Effector memory CD4-positive, alpha-beta T cell (primary cell): ENCODE measurements around the gene KAT8.

ENCODE experiments used
- DNase-seq, 3 donors: peaks; one replicate each; pipeline ENCODE4 v3.0.0-alpha.2; 2020
- H3K27ac ChIP-seq: 2 replicates; pipeline ENCODE4 v1.7.0; 2013; ENCODE audit warnings: mild to moderate bottlenecking, low read length, moderate library complexity; ENCODE audit not compliant: insufficient read depth, poor library complexity, severe bottlenecking
- H3K27me3 ChIP-seq: replicated peaks from 2 replicates; pipeline ENCODE4 v1.7.0; 2013; ENCODE audit warnings: mild to moderate bottlenecking, low read length; ENCODE audit not compliant: insufficient read depth, control insufficient read depth, poor library complexity, severe bottlenecking
- H3K36me3 ChIP-seq: 2 replicates; pipeline ENCODE4 v1.7.0; 2013; ENCODE audit warnings: mild to moderate bottlenecking, low read length, moderate library complexity; ENCODE audit not compliant: control insufficient read depth, insufficient read depth
- H3K4me1 ChIP-seq: 2 replicates; pipeline ENCODE4 v1.7.0; 2013; ENCODE audit warnings: low read length, mild to moderate bottlenecking; ENCODE audit not compliant: control insufficient read depth, insufficient read depth, poor library complexity, severe bottlenecking
- H3K4me3 ChIP-seq: 2 replicates; pipeline ENCODE4 v1.7.0; 2013; ENCODE audit warnings: low read length, low read depth, mild to moderate bottlenecking; ENCODE audit not compliant: insufficient read depth, poor library complexity, severe bottlenecking
- H3K9me3 ChIP-seq: 2 replicates; pipeline ENCODE4 v1.7.0; 2013; ENCODE audit warnings: mild to moderate bottlenecking, low read length, moderate library complexity; ENCODE audit not compliant: control insufficient read depth

KAT8 gene

DNA sequence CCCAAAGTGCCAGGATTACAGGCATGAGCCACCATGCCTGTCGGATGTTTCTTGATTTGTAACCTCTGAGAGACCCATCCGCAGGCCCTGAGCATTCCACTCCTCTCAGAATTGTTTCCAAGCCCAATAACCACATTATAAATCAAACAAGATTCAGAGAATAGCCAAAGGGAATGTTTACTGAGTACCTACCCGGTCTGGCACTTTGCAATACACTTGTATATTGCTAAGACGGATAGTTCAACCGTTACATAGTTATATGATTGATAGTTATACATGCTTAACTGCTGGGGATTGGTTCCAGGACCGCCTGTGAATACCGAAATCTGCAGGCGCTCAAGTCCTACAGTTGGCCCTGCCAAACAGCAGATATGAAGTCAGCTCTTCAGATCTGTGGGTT is 3.0 kb upstream of the KAT8 start:
- Histone ChIP-seq H3K4me1 (peaks cover 5% of the 10 kb centered on the region), H3K4me3 (no peak overlapping the region), H3K27me3 (no peaks in the 10 kb centered on the region), H3K27ac (no peak overlapping the region), H3K36me3 (peaks cover 20% of the 10 kb centered on the region), H3K9me3 (no peaks in the 10 kb centered on the region)
- no peak for DNase-seq

GRCh38 chr16:31118223-31119155 is 1.0 kb downstream of the KAT8 start:
- Histone ChIP-seq H3K27me3 (no peaks in the 10 kb centered on the region), H3K4me1 (peaks cover 5% of the 10 kb centered on the region), H3K4me3 (peak overlapping the region; percentile 62), H3K9me3 (no peaks in the 10 kb centered on the region), H3K27ac (peak overlapping the region; percentile 90), H3K36me3 (peaks cover 23% of the 10 kb centered on the region)
- no peak for DNase-seq

- no peaks in the 10 kb centered on the region for H3K27me3 ChIP-seq
- H3K4me3 ChIP-seq = no peak overlapping the region
- H3K4me1 ChIP-seq = peaks cover 5% of the 10 kb centered on the region
- H3K9me3 ChIP-seq = no peaks in the 10 kb centered on the region
- peaks cover 27% of the 10 kb centered on the region for H3K36me3 ChIP-seq
- DNase-seq = no peak
- no peak overlapping the region for H3K27ac ChIP-seq
Measured at GRCh38 chr16:31120129-31120528, 2.7 kb downstream of the KAT8 start.

DNA sequence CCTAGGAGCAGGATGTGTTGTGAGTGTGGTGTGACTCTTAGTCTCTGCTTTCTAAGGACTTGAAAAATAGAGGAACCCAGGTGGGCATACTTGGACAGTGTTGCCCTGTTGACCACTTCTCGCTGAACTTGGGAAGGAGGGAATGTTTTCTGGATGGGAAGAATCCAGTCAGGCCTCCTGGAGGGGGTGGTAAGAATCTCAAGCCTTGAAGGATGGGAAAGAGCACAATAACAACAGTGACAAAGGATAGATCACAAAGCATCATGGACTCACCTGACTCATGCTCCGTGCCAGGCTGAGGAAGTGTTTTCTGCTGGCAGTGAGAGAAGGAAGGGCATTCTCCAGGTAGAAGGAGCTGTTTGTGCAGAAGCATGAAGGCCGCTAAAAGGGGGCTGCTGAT is 8.4 kb downstream of the KAT8 start:
- no peaks in the 10 kb centered on the region for H3K4me1 ChIP-seq
- H3K36me3 ChIP-seq = peaks cover 34% of the 10 kb centered on the region
- H3K9me3 ChIP-seq = no peaks in the 10 kb centered on the region
- no peak overlapping the region for H3K4me3 ChIP-seq
- DNase-seq = no peak
- H3K27ac ChIP-seq = no peak overlapping the region
- no peaks in the 10 kb centered on the region for H3K27me3 ChIP-seq

GRCh38 chr16:31127182-31127581 is 9.7 kb downstream of the KAT8 start:
- no peaks in the 10 kb centered on the region for H3K9me3 ChIP-seq
- no peaks in the 10 kb centered on the region for H3K27me3 ChIP-seq
- no peak overlapping the region for H3K4me3 ChIP-seq
- H3K27ac ChIP-seq = no peak overlapping the region
- H3K36me3 ChIP-seq = peaks cover 40% of the 10 kb centered on the region
- DNase-seq = no peak
- H3K4me1 ChIP-seq = no peaks in the 10 kb centered on the region

- no peak overlapping the region for H3K27ac ChIP-seq
- DNase-seq = no peak
- H3K9me3 ChIP-seq = no peaks in the 10 kb centered on the region
- no peak overlapping the region for H3K4me3 ChIP-seq
- H3K4me1 ChIP-seq = no peaks in the 10 kb centered on the region
- H3K27me3 ChIP-seq = no peaks in the 10 kb centered on the region
- peaks cover 42% of the 10 kb centered on the region for H3K36me3 ChIP-seq
Measured at GRCh38 chr16:31128711-31129567, 11.5 kb downstream of the KAT8 start.

DNA sequence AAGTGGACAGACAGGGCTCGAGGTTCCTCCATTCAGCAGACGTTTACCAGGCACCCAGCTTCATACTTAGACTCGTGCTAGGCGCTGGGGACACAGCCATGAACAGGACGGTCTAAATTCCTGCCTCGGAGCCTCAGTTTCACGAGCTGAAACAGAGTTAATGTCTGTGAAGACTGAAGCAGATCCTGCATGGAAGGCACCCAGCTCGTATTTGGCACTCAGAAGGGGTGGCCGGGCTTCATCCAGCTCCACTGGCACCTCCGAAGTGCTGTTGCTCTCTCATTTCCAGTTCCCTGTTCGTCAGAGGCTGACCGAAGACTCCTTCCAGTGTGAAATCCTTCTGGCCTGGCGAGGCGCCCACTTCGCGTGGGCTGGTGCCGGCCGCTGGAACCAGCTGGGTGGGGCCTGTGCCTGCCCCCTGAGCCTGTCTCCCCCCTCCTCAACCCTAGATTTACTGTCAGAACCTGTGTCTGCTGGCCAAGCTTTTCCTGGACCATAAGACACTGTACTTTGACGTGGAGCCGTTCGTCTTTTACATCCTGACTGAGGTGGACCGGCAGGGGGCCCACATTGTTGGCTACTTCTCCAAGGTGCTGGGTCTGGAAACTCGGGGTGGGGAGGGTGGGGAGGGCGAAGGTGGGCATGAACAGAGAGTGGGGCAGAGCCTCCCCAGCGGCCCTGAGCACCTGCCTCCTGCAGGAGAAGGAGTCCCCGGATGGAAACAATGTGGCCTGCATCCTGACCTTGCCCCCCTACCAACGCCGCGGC is 12.3 kb downstream of the KAT8 start:
- Histone ChIP-seq H3K27ac (no peak overlapping the region), H3K4me3 (no peak overlapping the region), H3K27me3 (no peaks in the 10 kb centered on the region), H3K36me3 (peaks cover 38% of the 10 kb centered on the region), H3K4me1 (no peaks in the 10 kb centered on the region), H3K9me3 (no peaks in the 10 kb centered on the region)
- no peak for DNase-seq

DNA sequence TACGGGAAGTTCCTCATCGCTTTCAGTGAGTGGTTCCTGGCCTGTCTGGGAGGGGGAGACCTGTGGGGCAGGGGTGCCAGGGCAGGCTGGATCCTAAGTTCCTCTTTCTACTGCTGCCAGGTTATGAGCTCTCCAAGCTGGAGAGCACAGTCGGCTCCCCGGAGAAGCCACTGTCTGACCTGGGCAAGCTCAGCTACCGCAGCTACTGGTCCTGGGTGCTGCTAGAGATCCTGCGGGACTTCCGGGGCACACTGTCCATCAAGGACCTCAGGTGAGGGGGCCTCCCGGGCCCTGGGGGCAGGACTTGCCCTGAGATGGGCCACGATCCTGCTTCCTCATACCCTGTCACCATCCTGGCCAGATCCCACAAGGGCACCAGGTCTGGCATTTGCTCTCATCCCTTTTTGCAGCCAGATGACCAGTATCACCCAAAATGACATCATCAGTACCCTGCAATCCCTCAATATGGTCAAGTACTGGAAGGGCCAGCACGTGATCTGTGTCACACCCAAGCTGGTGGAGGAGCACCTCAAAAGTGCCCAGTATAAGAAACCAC is 12.9 kb downstream of the KAT8 start:
- DNase-seq = no peak
- Histone ChIP-seq H3K4me1 (no peaks in the 10 kb centered on the region), H3K36me3 (peaks cover 38% of the 10 kb centered on the region), H3K4me3 (no peak overlapping the region), H3K9me3 (no peaks in the 10 kb centered on the region), H3K27me3 (no peaks in the 10 kb centered on the region), H3K27ac (no peak overlapping the region)

GRCh38 chr16:31130899-31131298 is 13.4 kb downstream of the KAT8 start:
- Histone ChIP-seq H3K4me1 (no peaks in the 10 kb centered on the region), H3K9me3 (no peaks in the 10 kb centered on the region), H3K27ac (no peak overlapping the region), H3K27me3 (no peaks in the 10 kb centered on the region), H3K4me3 (no peak overlapping the region), H3K36me3 (peaks cover 38% of the 10 kb centered on the region)
- no peak for DNase-seq
